ENCODE measurements around the gene FKTN. TPM values are rescaled to one million over a fixed set of nuclear protein-coding genes. Genes with fewer than 3 reads are reported as not detected.

Gene FKTN
- total and polyA plus RNA-seq, 2 experiments from 2014 or later, result 5.3 to 10.5 TPM

- H3K9me3 ChIP-seq (ENCODE audit: low read depth), result no peaks in the 10 kb centered on the region
- H3K4me3 ChIP-seq, result no peak overlapping the region
- no peaks in the 10 kb centered on the region for H3K27me3 ChIP-seq
- TF ChIP-seq CTCF (IDR thresholded peaks at IDR 0.05; ENCODE audit: low read depth, low read length), result no peak
- DNase-seq (ENCODE audit: low read depth in 1 of 2, low spot score in 1 of 2), result no peak
- H3K4me1 ChIP-seq (ENCODE audit: low read depth), result peaks cover 4% of the 10 kb centered on the region
- no peaks in the 10 kb centered on the region for H3K36me3 ChIP-seq
- no peak overlapping the region for H3K27ac ChIP-seq
Observed at GRCh38 chr9:105625088-105625487, 67.2 kb downstream of the FKTN start.

- Histone ChIP-seq H3K4me1 (ENCODE audit: low read depth) (no peaks in the 10 kb centered on the region), H3K36me3 (peaks cover 3% of the 10 kb centered on the region), H3K4me3 (no peak overlapping the region), H3K27ac (no peak overlapping the region), H3K27me3 (no peaks in the 10 kb centered on the region), H3K9me3 (ENCODE audit: low read depth) (no peaks in the 10 kb centered on the region)
- TF ChIP-seq CTCF (IDR thresholded peaks at IDR 0.05; ENCODE audit: low read depth, low read length), result no peak
- DNase-seq (ENCODE audit: low read depth in 1 of 2, low spot score in 1 of 2), result no peak
Observed at GRCh38 chr9:105632807-105633206, 74.9 kb downstream of the FKTN start.

- H3K27me3 ChIP-seq, result no peaks in the 10 kb centered on the region
- peaks cover 3% of the 10 kb centered on the region for H3K36me3 ChIP-seq
- H3K4me3 ChIP-seq, result no peak overlapping the region
- no peaks in the 10 kb centered on the region for H3K9me3 ChIP-seq (ENCODE audit: low read depth)
- no peak for TF ChIP-seq CTCF (IDR thresholded peaks at IDR 0.05; ENCODE audit: low read depth, low read length)
- no peak for DNase-seq (ENCODE audit: low read depth in 1 of 2, low spot score in 1 of 2)
- no peaks in the 10 kb centered on the region for H3K4me1 ChIP-seq (ENCODE audit: low read depth)
- no peak overlapping the region for H3K27ac ChIP-seq
Observed at GRCh38 chr9:105633411-105633810, 75.5 kb downstream of the FKTN start.

- Histone ChIP-seq H3K4me3 (no peak overlapping the region), H3K9me3 (ENCODE audit: low read depth) (no peaks in the 10 kb centered on the region), H3K27ac (no peak overlapping the region), H3K36me3 (peaks cover 3% of the 10 kb centered on the region), H3K4me1 (ENCODE audit: low read depth) (no peaks in the 10 kb centered on the region), H3K27me3 (no peaks in the 10 kb centered on the region)
- DNase-seq (ENCODE audit: low read depth in 1 of 2, low spot score in 1 of 2), result no peak
- no peak for TF ChIP-seq CTCF (IDR thresholded peaks at IDR 0.05; ENCODE audit: low read depth, low read length)
Observed at GRCh38 chr9:105636331-105636730, 78.4 kb downstream of the FKTN start.

GRCh38 chr9:105637787-105638395 lies 80.0 kb downstream of the FKTN start:
- Histone ChIP-seq H3K36me3 (peaks cover 3% of the 10 kb centered on the region), H3K4me1 (ENCODE audit: low read depth) (no peaks in the 10 kb centered on the region), H3K27me3 (no peaks in the 10 kb centered on the region), H3K4me3 (no peak overlapping the region), H3K27ac (no peak overlapping the region), H3K9me3 (ENCODE audit: low read depth) (no peaks in the 10 kb centered on the region)
- TF ChIP-seq CTCF (IDR thresholded peaks at IDR 0.05; ENCODE audit: low read depth, low read length), result peak; percentile 53
- peak in 1 of 2 donors; percentile 7 for DNase-seq (ENCODE audit: low read depth in 1 of 2, low spot score in 1 of 2)

All from cardiac muscle cell (in vitro differentiated cells and primary cell).